Measurements from ENCODE around the gene SUCLG2.
A peak's percentile ranks its signal among the peaks of the same experiment; 100 is the strongest.

The SUCLG2 gene, protein sequence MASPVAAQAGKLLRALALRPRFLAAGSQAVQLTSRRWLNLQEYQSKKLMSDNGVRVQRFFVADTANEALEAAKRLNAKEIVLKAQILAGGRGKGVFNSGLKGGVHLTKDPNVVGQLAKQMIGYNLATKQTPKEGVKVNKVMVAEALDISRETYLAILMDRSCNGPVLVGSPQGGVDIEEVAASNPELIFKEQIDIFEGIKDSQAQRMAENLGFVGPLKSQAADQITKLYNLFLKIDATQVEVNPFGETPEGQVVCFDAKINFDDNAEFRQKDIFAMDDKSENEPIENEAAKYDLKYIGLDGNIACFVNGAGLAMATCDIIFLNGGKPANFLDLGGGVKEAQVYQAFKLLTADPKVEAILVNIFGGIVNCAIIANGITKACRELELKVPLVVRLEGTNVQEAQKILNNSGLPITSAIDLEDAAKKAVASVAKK
- long read RNA-seq, transcript SUCLG2-201 (11 exons, 2,352 nt), result major isoform, 500 of 543 reads
- long read RNA-seq, partial matches to known transcripts, result 9 of 543 reads
- long read RNA-seq, other reads (novel, unspliced or antisense), result 34 of 543 reads

DNA sequence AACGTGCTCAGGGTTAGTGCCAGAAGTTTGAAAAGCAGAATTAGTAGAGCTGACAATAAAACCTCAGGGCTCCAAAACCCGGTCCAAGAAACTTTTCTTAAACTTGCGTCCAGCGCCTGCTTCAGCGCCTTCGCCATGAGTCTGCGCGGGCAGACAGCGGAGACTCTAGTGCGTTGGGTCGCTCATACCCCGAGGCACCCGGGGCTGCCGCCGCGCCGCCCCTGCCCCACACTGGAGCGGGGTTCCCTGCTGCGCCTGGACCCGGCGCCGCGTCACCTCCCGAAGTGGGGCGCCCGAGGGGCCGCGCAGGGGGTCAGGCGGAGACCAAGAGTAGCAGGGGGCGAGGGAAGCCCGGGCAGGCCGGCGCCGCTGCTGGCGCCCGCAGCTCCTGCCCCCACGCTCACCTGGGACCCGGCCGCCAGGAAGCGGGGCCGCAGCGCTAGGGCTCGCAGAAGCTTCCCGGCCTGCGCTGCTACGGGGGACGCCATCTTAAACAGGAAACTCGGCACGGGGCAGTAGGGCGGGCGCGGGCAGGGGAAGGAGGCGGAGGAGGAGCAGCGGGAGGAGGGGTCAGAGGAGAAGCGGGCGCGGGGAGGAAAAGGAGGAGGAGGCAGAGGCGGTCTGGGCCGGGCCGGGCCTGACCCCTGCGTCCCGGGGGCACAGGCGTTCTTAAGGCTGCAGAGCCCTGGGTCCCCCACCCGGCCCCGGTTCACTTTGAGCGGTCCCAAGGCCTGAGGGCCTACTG is at the start of gene SUCLG2:
Gene SUCLG2 (minus strand): TSS at position 514 of the 745 bp plus-strand sequence. CDS start 26 bp downstream, at position 488.
- TF ChIP-seq, protein P1, sequence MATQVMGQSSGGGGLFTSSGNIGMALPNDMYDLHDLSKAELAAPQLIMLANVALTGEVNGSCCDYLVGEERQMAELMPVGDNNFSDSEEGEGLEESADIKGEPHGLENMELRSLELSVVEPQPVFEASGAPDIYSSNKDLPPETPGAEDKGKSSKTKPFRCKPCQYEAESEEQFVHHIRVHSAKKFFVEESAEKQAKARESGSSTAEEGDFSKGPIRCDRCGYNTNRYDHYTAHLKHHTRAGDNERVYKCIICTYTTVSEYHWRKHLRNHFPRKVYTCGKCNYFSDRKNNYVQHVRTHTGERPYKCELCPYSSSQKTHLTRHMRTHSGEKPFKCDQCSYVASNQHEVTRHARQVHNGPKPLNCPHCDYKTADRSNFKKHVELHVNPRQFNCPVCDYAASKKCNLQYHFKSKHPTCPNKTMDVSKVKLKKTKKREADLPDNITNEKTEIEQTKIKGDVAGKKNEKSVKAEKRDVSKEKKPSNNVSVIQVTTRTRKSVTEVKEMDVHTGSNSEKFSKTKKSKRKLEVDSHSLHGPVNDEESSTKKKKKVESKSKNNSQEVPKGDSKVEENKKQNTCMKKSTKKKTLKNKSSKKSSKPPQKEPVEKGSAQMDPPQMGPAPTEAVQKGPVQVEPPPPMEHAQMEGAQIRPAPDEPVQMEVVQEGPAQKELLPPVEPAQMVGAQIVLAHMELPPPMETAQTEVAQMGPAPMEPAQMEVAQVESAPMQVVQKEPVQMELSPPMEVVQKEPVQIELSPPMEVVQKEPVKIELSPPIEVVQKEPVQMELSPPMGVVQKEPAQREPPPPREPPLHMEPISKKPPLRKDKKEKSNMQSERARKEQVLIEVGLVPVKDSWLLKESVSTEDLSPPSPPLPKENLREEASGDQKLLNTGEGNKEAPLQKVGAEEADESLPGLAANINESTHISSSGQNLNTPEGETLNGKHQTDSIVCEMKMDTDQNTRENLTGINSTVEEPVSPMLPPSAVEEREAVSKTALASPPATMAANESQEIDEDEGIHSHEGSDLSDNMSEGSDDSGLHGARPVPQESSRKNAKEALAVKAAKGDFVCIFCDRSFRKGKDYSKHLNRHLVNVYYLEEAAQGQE (IDR thresholded peaks at IDR 0.05; ENCODE audit: insufficient replicate concordance, low read depth), result peak; percentile 74
- TF ChIP-seq, protein P2, sequence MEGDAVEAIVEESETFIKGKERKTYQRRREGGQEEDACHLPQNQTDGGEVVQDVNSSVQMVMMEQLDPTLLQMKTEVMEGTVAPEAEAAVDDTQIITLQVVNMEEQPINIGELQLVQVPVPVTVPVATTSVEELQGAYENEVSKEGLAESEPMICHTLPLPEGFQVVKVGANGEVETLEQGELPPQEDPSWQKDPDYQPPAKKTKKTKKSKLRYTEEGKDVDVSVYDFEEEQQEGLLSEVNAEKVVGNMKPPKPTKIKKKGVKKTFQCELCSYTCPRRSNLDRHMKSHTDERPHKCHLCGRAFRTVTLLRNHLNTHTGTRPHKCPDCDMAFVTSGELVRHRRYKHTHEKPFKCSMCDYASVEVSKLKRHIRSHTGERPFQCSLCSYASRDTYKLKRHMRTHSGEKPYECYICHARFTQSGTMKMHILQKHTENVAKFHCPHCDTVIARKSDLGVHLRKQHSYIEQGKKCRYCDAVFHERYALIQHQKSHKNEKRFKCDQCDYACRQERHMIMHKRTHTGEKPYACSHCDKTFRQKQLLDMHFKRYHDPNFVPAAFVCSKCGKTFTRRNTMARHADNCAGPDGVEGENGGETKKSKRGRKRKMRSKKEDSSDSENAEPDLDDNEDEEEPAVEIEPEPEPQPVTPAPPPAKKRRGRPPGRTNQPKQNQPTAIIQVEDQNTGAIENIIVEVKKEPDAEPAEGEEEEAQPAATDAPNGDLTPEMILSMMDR (IDR thresholded peaks at IDR 0.05; ENCODE audit: insufficient read depth, low read length), result no peak
- peak; percentile 82 for TF ChIP-seq POLR2AphosphoS5 (IDR thresholded peaks at IDR 0.05; ENCODE audit: low read depth)
- TF ChIP-seq SPI1 (IDR thresholded peaks at IDR 0.05; ENCODE audit: borderline replicate concordance, low read depth), result no peak
- Histone ChIP-seq H3K4me3 (replicated peaks; ENCODE audit: insufficient read depth, low read length) (peak within 1 kb of the TSS; percentile 66), H3K27ac (replicated peaks) (peak within 1 kb of the TSS; percentile 87), H3K27me3 (ENCODE audit: insufficient read depth, poor library complexity, severe bottlenecking) (no peaks in the 10 kb centered on the region)
- peak; percentile 47 to 91 for DNase-seq (ENCODE audit: low read depth in 1 of 2, low spot score in 1 of 2)

DNA sequence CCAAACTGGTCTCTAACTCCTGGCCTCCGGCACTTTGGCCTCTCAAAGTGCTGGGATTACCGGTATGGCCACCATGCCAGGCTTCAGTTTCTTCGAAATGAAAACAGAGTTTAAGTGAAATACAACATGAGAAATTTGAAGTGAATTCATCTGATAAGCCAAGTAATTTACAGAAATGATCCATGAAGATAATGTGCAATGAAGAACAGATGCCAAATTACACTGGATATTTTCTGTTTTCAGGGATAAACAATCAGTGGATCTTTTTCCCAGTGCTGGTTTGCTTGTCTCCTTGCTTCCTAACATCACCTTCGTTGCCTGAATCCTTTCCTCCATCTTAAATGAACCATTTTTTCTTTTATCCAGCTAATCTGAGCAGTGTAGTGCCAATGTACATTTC is 46.2 kb upstream of the SUCLG2 start:
- DNase-seq (ENCODE audit: low read depth in 1 of 2, low spot score in 1 of 2), result no peak
- H3K27me3 ChIP-seq (ENCODE audit: insufficient read depth, poor library complexity, severe bottlenecking), result peaks cover 5% of the 10 kb centered on the region
- H3K4me3 ChIP-seq (replicated peaks; ENCODE audit: insufficient read depth, low read length), result no peak overlapping the region
- H3K27ac ChIP-seq (replicated peaks), result no peak overlapping the region
- TF ChIP-seq GABPA (IDR thresholded peaks at IDR 0.05; ENCODE audit: low read depth), result no peak
- TF ChIP-seq, protein P2 (IDR thresholded peaks at IDR 0.05; ENCODE audit: insufficient read depth, low read length), result no peak
- TF ChIP-seq, protein P1 (IDR thresholded peaks at IDR 0.05; ENCODE audit: insufficient replicate concordance, low read depth), result no peak
- TF ChIP-seq POLR2AphosphoS5 (IDR thresholded peaks at IDR 0.05; ENCODE audit: low read depth), result no peak
- TF ChIP-seq SPI1 (IDR thresholded peaks at IDR 0.05; ENCODE audit: borderline replicate concordance, low read depth), result no peak

DNA sequence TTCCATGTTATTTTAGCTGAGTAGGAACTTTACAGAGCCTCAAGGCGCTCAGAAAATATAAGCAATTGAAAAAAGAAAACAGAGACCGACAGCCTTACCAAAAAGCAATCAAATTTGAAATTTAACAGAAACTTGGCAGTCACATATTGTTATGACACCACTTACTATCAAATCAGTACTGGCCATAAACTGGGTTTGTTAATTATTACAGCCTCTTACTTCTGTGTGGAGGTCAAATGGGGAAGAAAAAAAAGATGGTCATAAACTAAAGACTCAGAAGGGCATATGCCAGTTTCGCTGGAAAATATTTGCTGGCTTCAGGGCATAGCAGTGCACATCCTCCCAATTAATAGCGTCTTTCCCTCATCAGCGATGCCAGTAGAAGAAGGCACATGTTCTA is 45.5 kb upstream of the SUCLG2 start:
- TF ChIP-seq, protein P1 (IDR thresholded peaks at IDR 0.05; ENCODE audit: insufficient replicate concordance, low read depth), result no peak
- TF ChIP-seq GABPA (IDR thresholded peaks at IDR 0.05; ENCODE audit: low read depth) (no peak), POLR2AphosphoS5 (IDR thresholded peaks at IDR 0.05; ENCODE audit: low read depth) (no peak), SPI1 (IDR thresholded peaks at IDR 0.05; ENCODE audit: borderline replicate concordance, low read depth) (no peak)
- TF ChIP-seq, protein P2 (IDR thresholded peaks at IDR 0.05; ENCODE audit: insufficient read depth, low read length), result no peak
- Histone ChIP-seq H3K27ac (replicated peaks) (no peak overlapping the region), H3K4me3 (replicated peaks; ENCODE audit: insufficient read depth, low read length) (no peak overlapping the region), H3K27me3 (ENCODE audit: insufficient read depth, poor library complexity, severe bottlenecking) (peaks cover 5% of the 10 kb centered on the region)
- no peak for DNase-seq (ENCODE audit: low read depth in 1 of 2, low spot score in 1 of 2)

Data from HL-60 (cell line).